Measurements from ENCODE around the gene TMEM130.
A peak's percentile ranks its signal among the peaks of the same experiment; 100 is the strongest.

DNA sequence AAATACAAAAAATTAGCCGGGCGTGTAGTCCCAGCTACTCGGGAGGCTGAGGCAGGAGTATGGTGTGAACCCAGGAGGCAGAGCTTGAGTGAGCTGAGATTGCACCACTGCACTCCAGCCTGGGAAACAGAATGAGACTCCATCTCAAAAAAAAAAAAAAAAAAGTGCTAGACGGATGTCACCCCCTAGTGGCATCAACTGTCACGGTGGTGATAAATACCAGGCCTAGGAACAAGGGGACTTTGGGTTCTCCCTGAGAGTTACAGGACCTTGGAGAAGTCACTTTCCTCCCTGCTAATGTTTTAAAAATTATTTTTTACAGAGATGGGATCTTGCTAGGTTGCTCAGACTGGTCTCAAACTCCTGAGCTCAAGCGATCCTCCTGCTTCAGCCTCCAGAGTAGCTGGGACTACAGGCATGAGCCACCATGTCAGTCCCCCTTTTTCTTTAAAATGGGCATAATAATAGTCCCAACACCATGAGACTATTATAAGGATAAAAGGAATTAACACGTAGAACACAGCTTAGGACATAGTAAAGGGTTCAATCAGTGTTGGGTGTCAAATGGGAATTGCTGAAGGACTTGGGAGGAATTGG lies 2.6 kb upstream of the TMEM130 start:
- TF ChIP-seq, protein P1, sequence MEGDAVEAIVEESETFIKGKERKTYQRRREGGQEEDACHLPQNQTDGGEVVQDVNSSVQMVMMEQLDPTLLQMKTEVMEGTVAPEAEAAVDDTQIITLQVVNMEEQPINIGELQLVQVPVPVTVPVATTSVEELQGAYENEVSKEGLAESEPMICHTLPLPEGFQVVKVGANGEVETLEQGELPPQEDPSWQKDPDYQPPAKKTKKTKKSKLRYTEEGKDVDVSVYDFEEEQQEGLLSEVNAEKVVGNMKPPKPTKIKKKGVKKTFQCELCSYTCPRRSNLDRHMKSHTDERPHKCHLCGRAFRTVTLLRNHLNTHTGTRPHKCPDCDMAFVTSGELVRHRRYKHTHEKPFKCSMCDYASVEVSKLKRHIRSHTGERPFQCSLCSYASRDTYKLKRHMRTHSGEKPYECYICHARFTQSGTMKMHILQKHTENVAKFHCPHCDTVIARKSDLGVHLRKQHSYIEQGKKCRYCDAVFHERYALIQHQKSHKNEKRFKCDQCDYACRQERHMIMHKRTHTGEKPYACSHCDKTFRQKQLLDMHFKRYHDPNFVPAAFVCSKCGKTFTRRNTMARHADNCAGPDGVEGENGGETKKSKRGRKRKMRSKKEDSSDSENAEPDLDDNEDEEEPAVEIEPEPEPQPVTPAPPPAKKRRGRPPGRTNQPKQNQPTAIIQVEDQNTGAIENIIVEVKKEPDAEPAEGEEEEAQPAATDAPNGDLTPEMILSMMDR (IDR thresholded peaks at IDR 0.05; ENCODE audit: low read depth, low read length, missing input control): no peak
- TF ChIP-seq RAD21 (IDR thresholded peaks at IDR 0.05) (peak in 1 of 2 donors; percentile 40), YY1 (IDR thresholded peaks at IDR 0.05) (no peak), JUND (IDR thresholded peaks at IDR 0.05) (no peak), TAF1 (conservative IDR thresholded peaks at IDR 0.05) (no peak), GABPA (IDR thresholded peaks at IDR 0.05 in 1 of 2, conservative IDR thresholded peaks at IDR 0.05 in 1 of 2) (no peak), EGR1 (IDR thresholded peaks at IDR 0.05; ENCODE audit: low read depth in 2 of 2) (no peak), RXRA (IDR thresholded peaks at IDR 0.05) (no peak), HNF4G (IDR thresholded peaks at IDR 0.05) (no peak)
- TF ChIP-seq, protein P2, sequence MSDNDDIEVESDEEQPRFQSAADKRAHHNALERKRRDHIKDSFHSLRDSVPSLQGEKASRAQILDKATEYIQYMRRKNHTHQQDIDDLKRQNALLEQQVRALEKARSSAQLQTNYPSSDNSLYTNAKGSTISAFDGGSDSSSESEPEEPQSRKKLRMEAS (IDR thresholded peaks at IDR 0.05): no peak
- TF ChIP-seq, protein P3, sequence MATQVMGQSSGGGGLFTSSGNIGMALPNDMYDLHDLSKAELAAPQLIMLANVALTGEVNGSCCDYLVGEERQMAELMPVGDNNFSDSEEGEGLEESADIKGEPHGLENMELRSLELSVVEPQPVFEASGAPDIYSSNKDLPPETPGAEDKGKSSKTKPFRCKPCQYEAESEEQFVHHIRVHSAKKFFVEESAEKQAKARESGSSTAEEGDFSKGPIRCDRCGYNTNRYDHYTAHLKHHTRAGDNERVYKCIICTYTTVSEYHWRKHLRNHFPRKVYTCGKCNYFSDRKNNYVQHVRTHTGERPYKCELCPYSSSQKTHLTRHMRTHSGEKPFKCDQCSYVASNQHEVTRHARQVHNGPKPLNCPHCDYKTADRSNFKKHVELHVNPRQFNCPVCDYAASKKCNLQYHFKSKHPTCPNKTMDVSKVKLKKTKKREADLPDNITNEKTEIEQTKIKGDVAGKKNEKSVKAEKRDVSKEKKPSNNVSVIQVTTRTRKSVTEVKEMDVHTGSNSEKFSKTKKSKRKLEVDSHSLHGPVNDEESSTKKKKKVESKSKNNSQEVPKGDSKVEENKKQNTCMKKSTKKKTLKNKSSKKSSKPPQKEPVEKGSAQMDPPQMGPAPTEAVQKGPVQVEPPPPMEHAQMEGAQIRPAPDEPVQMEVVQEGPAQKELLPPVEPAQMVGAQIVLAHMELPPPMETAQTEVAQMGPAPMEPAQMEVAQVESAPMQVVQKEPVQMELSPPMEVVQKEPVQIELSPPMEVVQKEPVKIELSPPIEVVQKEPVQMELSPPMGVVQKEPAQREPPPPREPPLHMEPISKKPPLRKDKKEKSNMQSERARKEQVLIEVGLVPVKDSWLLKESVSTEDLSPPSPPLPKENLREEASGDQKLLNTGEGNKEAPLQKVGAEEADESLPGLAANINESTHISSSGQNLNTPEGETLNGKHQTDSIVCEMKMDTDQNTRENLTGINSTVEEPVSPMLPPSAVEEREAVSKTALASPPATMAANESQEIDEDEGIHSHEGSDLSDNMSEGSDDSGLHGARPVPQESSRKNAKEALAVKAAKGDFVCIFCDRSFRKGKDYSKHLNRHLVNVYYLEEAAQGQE (IDR thresholded peaks at IDR 0.05): no peak

All from liver (tissue), 3 donors.